Measurements from ENCODE around the gene PIK3C2B.

GRCh38 chr1:204468766-204469302, 25.8 kb downstream of the PIK3C2B start:
- TF ChIP-seq CTCF (conservative IDR thresholded peaks at IDR 0.05; ENCODE audit: low read length) (no peak), EZH2phosphoT487 (IDR thresholded peaks at IDR 0.05; ENCODE audit: borderline replicate concordance) (no peak)
